Loucy (cell line): ENCODE measurements around the gene TM6SF1.

Experiments used
- CTCF ChIP-seq: fragments of 200-600 bp; sonication (generic); conservative IDR thresholded peaks from 2 replicates; pipeline ENCODE4 v1.5.1; 2014; ENCODE audit warnings: mild to moderate bottlenecking, antibody characterized with exemption, low read length
- EZH2phosphoT487 ChIP-seq: fragments of 200-600 bp; IDR thresholded peaks from 2 replicates; pipeline ENCODE4 v1.6.1; 2018; ENCODE audit warnings: antibody characterized with exemption, mild to moderate bottlenecking, moderate library complexity, borderline replicate concordance

GRCh38 chr15:83166830-83167229 is 59.4 kb downstream of the TM6SF1 start:
- TF ChIP-seq CTCF (no peak), EZH2phosphoT487 (no peak)
